Thoracic aorta (tissue), 2 donors: ENCODE results near the gene C8A. TPM values are rescaled to one million over a fixed set of nuclear protein-coding genes. Genes with fewer than 3 reads are reported as not detected.

Experiments used
- ATAC-seq: fragments of 150-250 bp; one replicate; pipeline ENCODE4 v1.8.0; 2017; ENCODE audit warnings: low read depth; ENCODE audit not compliant: insufficient number of reproducible peaks, low FRiP score
- DNase-seq: peaks from one replicate; pipeline ENCODE4 v3.0.0-alpha.2; 2020; ENCODE audit warnings: low spot score
- H3K27ac ChIP-seq, 2 donors: fragments of 200-600 bp; sonication (generic); 1 replicate in 1 of 2; 2 replicates in 1 of 2; pipeline ENCODE4 v1.5.1; 2016; ENCODE audit warnings: mild to moderate bottlenecking in 2 of 2, moderate library complexity in 2 of 2
- H3K27me3 ChIP-seq: fragments of 200-600 bp; sonication (generic); replicated peaks from 2 replicates; pipeline ENCODE4 v1.6.0; 2016; ENCODE audit warnings: mild to moderate bottlenecking; ENCODE audit not compliant: insufficient read depth
- H3K36me3 ChIP-seq: fragments of 200-600 bp; sonication (generic); one replicate; pipeline ENCODE4 v1.5.1; 2016
- H3K4me1 ChIP-seq, 2 donors: fragments of 200-600 bp; sonication (generic); 1 replicate in 1 of 2; 2 replicates in 1 of 2; pipeline versions ENCODE4 v1.5.1 to v1.6.0; 2016; ENCODE audit warnings: low read depth in 2 of 2, mild to moderate bottlenecking in 1 of 2; ENCODE audit not compliant: control insufficient read depth in 1 of 2
- H3K4me3 ChIP-seq: fragments of 200-600 bp; sonication (generic); 2 replicates; pipeline ENCODE4 v1.5.1; 2016; ENCODE audit warnings: mild to moderate bottlenecking
- H3K9me3 ChIP-seq: fragments of 200-600 bp; sonication (generic); 2 replicates; pipeline ENCODE4 v1.5.1; 2016
- CTCF ChIP-seq: fragments of 200-600 bp; sonication (generic); IDR thresholded peaks from one replicate; pipeline ENCODE4 v1.5.1; 2019; ENCODE audit warnings: antibody characterized with exemption
- total RNA-seq, 2 donors: library from RNA; depleted of rRNA; stranded (reverse); fragments of >200 nt; gene quantifications; one replicate each; pipeline versions ENCODE4 v1.1.0 to v1.2.3, GENCODE V29; 2016

Gene C8A
- total RNA-seq, 2 donors from 2014 or later = not detected

DNA sequence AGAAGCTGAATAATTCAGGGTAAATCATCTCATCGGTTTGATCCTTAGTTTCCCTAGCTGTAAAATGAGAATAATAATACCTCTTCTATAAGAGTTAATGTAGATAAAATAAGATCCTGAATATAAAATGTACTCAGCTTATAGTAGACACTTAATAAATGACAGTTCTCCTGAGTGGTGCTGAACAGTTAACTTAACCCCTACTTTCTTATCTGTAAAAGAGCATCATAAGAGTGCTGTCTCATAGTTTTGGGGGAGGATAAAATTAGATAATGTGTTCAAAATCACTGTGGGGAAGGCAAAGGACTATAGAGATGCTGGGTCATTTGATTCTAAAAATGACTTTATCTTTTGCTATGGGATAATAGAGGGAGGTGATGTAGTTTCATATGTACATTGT lies 593 bp downstream of the C8A start:
- DNase-seq = no peak
- Histone ChIP-seq H3K4me1 (no peaks in the 10 kb centered on the region), H3K27ac (no peak overlapping the region), H3K27me3 (no peaks in the 10 kb centered on the region), H3K4me3 (no peak overlapping the region), H3K36me3 (no peaks in the 10 kb centered on the region), H3K9me3 (no peaks in the 10 kb centered on the region)
- ATAC-seq = no peak
- no peak for TF ChIP-seq CTCF

DNA sequence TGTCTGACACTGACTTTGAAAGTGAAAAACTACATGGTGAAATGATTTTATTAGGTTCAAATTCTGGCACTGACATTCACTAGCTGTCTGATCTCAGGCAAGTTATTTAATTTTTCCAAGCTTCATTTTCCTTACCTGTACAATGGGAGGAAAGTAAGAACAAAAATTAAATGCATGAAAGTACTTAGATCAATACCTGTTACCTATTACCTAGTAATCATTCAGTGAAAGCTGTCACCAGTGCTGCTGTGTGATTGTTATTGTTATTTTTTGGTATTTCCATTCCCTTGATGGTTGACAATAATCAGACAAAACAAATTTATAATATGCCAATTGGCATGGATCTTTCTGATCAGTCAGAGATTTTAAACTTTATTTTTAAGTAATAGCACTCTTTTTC lies 1.6 kb downstream of the C8A start:
- ATAC-seq (no peak), DNase-seq (no peak)
- H3K9me3 ChIP-seq = no peaks in the 10 kb centered on the region
- H3K27ac ChIP-seq = no peak overlapping the region
- H3K4me3 ChIP-seq = no peak overlapping the region
- TF ChIP-seq CTCF = no peak
- H3K36me3 ChIP-seq = no peaks in the 10 kb centered on the region
- no peaks in the 10 kb centered on the region for H3K27me3 ChIP-seq
- H3K4me1 ChIP-seq = no peaks in the 10 kb centered on the region

GRCh38 chr1:56859287-56859686 lies 4.7 kb downstream of the C8A start:
- Histone ChIP-seq H3K36me3 (no peaks in the 10 kb centered on the region), H3K4me3 (no peak overlapping the region), H3K27ac (no peak overlapping the region), H3K4me1 (no peaks in the 10 kb centered on the region), H3K9me3 (no peaks in the 10 kb centered on the region), H3K27me3 (no peaks in the 10 kb centered on the region)
- ATAC-seq (no peak), DNase-seq (no peak)
- TF ChIP-seq CTCF = no peak

DNA sequence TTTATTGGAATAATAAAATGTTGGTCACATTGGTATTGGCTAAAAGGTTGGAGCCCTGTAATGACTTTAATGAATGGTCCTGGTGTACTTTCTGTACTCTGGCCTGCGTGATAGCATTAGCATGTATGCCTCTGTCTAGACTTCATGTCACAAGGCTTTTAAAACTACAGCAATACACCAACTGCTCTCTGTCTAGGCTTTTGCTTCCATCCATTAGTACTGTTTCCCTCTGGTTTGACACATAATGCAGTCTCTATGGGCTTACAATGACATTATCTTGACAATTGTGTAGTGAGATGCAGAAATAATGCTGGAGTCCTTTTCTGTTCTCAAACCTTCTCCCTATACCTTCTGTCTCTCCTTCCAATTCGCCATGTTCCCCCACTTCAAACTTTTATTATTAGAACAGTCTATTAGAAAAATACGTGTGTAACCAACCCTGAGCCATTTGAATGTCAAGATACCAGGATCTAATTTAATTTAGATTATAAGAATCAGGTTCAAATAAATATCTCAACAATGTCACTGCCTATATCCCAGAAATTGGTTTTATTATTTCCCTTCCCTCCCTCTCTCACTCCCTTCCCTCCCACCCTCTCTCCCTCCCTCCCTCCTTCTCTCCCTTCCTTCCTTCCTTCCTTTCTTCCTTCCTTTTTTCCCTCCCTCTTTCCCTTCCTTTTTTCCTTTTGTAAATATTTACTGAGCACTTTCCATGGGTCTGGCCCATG lies 8.8 kb downstream of the C8A start:
- TF ChIP-seq CTCF = no peak
- Histone ChIP-seq H3K27ac (no peak overlapping the region), H3K27me3 (no peaks in the 10 kb centered on the region), H3K4me3 (no peak overlapping the region), H3K4me1 (no peaks in the 10 kb centered on the region), H3K36me3 (no peaks in the 10 kb centered on the region), H3K9me3 (no peaks in the 10 kb centered on the region)
- no peak for DNase-seq
- no peak for ATAC-seq

DNA sequence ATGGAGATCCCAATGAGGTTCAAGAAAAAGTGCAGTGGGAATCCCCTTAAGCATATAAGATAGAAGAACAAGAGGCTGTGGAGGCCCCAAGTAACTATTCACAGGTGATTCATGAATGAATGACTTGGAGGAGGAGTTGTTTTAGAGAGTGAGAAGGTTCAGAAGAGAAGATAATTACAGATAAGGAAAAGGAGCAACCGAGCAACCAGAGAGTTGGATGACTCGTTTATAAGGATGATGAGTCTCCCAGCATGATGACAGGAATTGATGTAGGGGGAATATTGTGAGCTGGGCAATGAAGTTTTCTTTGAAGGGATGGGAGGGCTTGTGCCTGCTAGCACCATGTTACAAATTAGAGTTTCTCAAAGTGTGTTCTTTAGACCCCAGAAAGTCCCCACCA lies 9.8 kb downstream of the C8A start:
- TF ChIP-seq CTCF = no peak
- ATAC-seq = no peak
- H3K27me3 ChIP-seq = no peaks in the 10 kb centered on the region
- H3K27ac ChIP-seq = no peak overlapping the region
- H3K4me1 ChIP-seq = no peaks in the 10 kb centered on the region
- no peak for DNase-seq
- no peaks in the 10 kb centered on the region for H3K9me3 ChIP-seq
- no peaks in the 10 kb centered on the region for H3K36me3 ChIP-seq
- no peak overlapping the region for H3K4me3 ChIP-seq
